ENCODE results near the gene DBH.

- TF ChIP-seq POLR2AphosphoS5 (IDR thresholded peaks at IDR 0.05; ENCODE audit: borderline replicate concordance, low read depth, low read length) (no peak), EZH2 (IDR thresholded peaks at IDR 0.05) (no peak)
Observed at GRCh38 chr9:133686642-133687575, 50.7 kb downstream of the DBH start.

Measured in SK-N-MC (cell line).